GM12801 (cell line): Measurements from ENCODE around the gene PRR12.

Source experiments
- TF ChIP-seq, protein P1 (sequence below): IDR thresholded peaks from one replicate; pipeline ENCODE4 v1.5.1; 2011; ENCODE audit warnings: control low read depth; ENCODE audit not compliant: insufficient read length; ENCODE audit errors: extremely low read depth

Gene PRR12

DNA sequence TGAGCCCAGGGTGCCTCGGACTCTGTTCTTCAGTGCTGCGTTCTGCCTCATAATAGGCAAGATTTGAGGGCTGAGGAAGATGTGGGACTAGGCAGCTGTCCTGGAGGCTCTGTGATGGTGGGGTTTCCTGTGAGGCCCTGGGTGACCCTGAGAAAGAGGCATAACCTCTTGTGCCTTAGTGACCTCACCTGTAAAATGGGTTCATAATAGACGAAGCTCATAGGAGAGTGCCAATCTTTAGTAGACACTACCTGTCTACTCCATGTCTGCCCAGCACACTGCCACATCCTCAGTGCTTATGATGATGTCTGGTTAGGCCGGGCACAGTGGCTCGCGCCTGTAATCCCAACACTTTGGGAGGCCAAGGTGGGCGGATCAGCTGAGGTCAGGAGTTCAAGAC is 25.6 kb downstream of the PRR12 start:
- TF ChIP-seq, protein P1, sequence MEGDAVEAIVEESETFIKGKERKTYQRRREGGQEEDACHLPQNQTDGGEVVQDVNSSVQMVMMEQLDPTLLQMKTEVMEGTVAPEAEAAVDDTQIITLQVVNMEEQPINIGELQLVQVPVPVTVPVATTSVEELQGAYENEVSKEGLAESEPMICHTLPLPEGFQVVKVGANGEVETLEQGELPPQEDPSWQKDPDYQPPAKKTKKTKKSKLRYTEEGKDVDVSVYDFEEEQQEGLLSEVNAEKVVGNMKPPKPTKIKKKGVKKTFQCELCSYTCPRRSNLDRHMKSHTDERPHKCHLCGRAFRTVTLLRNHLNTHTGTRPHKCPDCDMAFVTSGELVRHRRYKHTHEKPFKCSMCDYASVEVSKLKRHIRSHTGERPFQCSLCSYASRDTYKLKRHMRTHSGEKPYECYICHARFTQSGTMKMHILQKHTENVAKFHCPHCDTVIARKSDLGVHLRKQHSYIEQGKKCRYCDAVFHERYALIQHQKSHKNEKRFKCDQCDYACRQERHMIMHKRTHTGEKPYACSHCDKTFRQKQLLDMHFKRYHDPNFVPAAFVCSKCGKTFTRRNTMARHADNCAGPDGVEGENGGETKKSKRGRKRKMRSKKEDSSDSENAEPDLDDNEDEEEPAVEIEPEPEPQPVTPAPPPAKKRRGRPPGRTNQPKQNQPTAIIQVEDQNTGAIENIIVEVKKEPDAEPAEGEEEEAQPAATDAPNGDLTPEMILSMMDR: no peak

DNA sequence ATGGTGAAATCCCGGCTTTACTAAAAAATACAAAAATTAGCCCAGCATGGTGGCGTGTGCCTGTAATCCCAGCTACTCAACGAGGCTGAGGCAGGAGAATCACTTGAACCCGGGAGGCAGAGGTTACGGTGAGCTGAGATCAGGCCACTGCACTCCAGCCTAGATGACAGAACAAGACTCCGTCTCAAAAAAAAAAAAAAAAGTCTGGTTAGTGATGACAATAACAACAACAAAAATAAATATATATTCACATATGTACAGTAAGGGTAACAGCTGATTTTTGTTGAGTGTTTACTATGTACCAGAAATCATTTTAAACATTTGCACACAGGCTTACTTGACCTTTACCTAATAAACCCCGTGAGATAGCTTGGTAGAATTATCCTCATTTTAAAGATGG is 26.0 kb downstream of the PRR12 start:
- TF ChIP-seq, protein P1: no peak

DNA sequence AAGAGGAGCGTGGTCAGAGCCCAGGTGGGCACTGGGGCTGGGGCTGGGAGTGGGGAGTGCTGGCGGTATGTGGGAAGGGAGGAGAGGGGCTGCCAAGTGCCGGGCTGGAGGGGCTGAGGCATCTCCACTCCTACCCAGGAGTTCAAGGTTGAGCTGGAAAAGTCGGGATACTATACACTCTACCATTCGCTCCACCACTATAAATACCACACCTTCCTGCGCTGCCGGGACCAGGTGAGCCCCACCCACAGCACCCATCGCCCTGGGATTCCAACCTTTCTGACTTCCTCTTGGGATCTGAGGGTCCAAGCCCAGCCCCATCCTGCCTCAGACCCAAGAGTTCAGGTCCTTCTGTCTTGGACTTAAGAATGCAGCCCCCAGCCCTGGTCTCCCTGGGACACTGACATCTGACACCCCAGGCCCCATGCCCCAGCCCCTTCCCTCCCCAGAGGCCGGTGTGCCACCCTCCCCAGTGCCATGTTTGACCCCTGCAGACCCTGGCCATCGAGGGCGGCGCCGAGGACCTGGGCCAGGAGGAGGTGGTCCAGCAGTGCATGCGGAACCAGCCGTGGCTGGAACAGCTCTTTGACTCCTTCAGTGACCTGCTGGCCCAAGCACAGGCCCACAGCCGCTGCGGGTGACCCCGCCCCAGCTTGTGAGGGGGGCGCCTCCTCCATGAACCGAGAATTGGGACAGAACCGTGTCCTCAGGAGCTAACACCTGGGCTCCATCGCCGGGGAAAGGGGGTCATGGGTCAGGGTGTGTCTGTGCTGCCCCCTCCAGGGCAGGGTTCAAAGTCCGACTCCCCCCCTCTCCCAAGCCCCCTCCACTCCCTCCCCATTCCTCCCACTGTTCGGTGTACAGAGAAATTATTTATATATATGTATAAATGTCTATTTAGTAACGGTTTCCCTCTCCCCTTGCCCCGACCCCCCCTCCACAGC is 34.3 kb downstream of the PRR12 start:
- TF ChIP-seq, protein P1: no peak

DNA sequence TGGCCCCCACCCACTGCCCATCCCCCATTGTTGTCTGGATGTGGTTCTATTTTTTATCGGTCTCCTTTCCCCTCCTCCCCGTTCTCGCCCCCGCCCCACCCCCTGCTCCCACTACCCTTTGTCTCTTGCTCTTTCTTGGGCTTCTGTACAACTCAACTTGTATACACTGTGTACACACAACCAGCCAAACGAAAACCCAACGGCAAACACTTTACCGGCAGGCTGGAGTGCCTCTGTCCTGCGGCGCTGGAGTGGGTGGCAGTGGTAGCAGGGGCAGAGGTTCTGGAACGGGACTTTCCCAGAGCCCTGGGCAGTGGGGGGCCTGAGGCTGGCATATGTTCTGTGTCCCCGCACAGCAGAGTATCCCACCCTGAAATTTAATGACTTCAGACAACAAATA is 35.2 kb downstream of the PRR12 start:
- TF ChIP-seq, protein P1: no peak

DNA sequence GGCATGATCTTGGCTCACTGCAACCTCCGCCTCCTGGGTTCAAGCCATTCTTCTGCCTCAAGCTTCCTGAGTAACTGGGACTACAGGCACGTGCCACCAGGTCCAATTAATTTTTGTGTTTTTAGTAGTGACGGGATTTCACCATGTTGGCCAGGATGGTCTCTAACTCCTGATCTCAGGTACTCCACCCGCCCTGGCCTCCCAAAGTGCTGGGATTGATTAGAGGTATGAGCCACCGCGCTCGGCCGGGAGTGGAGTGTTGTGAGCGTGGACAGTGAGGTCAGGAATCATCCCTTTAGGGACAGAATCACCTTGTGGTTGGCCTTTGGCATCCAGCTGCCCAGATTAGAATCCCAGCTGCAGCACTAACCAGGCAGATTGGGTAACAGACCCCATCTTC is 38.7 kb downstream of the PRR12 start:
- TF ChIP-seq, protein P1: no peak

DNA sequence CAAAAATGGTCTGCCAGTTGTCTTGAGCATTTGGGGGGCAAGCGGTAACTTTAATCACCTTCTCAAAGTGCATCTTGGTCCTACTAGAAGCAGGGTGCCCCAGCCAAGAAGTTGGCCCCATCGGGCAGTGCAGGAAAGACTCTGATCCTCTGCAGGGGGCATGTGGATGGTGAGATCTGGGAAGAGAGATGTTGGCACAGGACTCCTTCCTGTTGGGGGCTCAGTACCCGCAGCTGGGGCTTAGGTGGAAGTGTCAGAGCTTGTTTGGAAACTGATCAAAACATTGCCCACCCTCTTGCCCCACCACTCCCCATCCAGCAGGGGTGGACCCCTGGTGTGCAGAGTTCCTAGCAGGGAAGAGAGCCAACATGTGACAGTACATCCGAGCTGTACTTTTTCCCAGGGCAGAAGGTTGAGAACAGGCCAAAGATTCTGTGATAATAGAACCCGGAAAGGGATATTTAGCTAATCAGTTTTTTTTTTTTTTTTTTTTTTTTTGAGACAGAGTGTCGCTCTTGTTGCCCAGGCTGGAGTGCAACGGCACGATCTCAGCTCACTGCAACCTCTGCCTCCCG is 40.1 kb downstream of the PRR12 start:
- TF ChIP-seq, protein P1: no peak

DNA sequence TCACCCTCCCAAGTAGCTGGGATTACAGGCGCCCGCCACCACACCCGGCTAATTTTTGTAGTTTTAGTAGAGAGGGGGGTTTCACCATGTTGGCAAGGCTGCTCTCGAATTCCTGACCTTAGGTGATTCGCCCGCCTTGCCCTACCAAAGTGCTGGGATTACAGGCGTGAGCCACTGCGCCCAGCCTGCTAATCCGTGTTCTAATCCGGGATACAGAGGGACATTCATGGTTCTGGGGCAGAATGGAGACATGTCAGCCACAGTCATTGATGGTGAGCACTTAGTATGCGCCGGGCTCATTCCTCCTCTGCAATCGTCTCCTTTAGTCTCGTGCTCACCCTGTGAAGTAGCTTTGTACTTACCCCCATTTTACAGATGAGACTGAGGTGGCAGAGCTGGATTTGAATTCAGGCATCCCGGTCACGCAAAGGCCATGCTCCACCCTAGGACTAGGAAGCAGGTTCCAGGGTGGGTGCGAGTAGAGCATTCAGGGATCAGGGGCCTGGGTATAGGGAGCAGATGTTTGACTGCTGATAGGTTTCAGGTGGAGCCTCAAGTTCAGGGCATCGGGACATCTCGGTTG is 40.7 kb downstream of the PRR12 start:
- TF ChIP-seq, protein P1: no peak
